Bone marrow (tissue), 2 donors: ENCODE results near the gene KIAA0513.

Source experiments
- DNase-seq, 2 donors: peaks; one replicate each; lab custom pipeline; 2025; lab: John Stamatoyannopoulos, UW

KIAA0513 gene, protein sequence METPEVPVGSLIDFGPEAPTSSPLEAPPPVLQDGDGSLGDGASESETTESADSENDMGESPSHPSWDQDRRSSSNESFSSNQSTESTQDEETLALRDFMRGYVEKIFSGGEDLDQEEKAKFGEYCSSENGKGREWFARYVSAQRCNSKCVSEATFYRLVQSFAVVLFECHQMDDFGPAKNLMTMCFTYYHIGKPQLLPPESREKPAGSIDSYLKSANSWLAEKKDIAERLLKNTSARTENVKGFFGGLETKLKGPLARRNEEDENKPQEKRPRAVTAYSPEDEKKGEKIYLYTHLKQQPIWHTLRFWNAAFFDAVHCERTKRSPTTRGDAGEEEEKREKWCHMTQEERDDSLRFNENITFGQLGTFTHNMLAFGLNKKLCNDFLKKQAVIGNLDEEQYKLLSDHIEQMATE

DNA sequence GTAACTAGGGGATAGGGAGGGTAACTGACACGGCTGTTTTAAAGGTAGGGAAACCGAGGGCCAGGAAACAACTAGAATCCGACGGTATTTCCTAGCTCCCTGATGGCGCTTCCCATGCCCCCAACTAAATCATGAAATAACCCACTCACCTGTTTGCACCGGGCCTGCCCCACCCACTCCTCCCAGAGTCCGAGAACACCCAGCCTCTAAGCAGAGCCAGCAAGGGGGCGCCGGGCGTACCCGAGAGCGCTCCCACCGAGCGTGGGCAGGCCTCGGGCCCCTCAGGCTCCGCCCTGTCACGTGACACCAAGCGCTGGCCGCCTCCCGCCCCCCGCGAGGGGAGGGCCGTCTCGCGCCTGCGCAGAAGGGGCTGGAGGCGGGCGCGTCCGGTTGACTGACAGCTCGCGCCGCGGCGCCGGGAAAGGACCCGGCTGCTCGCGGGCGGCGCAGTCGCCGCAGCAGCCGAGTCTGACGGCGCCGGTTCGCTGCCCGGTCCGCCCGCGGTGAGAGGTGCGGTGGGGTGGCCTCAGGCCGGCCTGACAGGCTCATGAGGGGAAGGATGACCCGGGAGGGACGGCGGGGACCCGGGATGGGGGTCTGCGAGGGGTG lies at the start of gene KIAA0513:
TSS of gene KIAA0513 (plus strand) at position 447 of the 609 bp plus-strand sequence. CDS start 39,277 bp downstream, outside the sequence.
- DNase-seq = peak; percentile 64 to 85

DNA sequence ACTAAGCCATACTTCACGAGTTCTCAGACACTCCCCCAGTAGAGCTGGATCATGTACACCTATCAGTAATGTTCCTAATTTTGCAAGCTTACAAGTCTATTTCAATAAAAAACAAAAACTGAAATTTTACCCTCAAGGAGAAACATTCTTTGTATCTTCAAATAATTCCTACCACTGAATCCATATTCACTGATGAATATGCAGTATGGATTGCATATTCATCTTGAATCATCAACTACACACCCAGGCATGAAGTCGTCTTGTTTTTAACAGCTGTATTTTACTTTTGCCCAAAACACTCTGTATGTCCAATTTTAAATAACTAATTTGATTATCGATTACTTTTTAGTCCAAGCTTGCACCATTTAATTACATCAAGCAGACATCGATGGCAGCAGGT lies 48.1 kb upstream of the KIAA0513 start:
- no peak for DNase-seq

DNA sequence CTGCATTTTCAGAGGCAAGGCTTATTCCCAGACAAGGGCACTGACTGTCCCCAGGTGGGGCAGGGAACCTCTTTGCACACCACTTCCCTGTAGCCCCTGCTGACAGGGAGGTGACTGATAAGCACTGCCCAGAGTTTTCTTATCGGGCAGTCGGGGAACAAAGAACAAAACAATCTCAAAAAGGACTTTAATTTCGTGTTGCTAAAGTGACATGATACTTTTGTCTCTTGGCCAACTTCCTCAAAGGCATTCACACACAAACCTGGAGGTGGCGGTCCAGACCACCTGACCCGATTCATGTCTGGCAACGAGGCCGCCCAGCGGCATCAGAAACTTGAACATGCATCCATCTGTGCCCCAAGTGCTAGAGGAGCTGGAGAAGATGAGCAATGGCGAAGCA lies 45.2 kb upstream of the KIAA0513 start:
- no peak for DNase-seq

DNA sequence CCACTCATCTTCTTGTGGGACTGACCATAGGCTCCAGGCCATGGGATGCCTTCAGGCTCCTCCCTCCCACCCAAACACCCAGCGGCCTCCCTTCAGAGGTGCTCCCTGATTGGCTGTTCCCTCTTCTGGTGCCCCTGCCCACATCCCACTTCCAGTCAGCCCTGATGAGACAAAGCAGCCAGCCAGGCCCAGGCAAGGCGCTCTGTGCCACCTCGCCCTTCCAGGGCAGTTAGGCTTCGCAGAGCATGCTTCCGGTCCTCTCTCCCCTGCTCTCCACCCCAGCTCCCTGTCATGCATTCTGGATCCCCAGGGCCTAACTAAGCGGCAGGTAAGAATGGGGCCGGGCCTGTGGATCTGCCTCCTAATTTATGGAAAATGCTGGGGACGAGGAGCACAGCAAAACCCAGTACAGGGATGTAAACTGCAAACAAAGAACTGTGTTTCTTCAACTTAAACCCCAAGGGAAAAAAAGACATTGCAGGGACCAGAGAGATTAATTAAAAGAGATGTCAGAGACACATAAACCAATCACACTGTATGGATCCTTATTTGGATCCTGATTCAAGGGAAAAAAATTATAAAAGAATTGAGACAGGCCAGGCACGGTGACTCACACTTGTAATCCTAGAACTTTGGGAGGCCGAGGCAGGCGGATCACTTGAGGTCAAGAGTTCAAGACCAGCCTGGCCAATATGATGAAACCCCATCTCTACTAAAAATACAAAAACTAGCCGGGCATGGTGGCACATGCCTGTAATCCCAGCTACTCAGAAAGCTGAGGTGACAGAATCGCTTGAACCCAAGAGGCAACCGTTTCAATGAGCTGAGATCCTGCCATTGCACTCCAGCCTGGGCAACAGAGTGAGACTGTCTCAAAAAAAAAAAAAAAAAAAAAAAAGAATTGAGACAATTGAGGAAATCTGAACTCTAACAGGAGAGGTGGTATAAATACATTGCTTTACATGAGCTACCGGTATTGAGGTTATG lies 42.2 kb upstream of the KIAA0513 start:
- no peak for DNase-seq

DNA sequence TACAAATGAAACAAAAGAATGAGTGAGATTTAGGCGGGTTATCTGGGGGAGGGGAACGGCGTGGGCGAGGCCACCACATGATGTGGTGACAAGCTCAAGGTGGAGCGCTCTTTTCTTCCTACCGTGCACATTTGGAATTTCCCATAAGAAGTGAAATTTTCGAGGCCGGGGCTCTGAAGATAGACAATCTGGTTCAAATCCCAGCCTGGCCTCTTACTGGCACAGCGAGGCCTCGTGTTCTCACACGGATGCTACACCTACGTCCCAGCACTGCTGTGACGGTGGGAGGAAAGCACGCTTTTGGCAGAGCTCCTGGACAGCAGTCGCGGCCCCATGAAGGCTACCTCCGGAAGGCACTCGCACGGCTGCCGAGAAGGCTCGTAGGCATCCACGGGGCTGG lies 41.5 kb upstream of the KIAA0513 start:
- DNase-seq = no peak

DNA sequence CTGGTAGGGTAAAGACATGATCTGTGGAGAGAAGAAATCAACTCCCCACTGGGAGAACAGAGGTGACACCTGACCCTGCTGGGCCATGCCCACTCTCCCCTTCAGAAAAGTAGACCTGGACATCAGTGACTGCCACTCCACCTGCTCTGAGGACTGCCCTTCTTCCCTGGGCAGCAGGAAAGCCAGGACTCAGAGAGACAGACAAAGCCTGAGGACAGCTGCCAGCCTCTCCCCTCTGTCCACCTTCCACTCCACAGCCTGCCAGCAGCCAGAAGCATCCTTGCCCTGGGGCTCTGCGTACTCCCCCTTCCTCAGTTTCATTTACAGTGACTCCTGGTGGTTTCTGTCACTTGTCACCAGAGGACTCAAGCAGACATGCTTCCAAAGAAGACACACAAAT lies 40.7 kb upstream of the KIAA0513 start:
- DNase-seq = no peak

DNA sequence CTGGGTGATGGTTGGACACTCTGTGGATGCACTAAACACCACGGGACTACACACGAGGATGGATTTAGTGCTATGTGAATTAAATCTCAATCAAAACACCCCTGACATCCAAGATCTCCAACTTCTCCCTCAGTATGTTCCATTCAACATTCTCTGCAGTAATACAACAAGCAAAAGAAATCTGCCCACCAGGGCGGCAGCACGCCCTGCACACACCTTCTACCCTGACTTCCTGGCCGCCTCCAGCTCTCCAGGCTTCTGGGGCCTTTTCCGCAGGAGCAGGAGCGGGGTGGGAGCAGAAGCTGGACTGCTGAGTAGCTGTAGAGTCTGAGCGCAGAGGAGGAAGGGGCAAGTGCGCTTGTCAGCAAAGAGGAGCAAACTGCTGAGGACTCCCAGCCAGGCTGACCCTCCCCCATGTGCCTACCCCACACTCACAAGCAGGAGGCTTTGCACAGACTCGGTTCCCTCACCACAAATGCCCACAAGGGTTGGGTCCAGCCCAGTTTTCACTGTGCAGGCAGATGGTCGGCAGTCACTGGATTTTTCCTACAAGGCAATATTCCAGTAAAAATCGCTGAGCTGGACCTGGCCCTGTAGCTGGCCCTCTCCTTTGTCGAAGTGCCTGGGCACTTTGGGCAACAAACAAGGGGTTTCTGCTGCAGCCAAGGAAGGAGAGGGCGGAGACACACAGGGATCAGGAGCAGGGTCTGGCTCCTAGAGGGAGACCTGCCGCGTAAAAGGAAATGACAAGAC lies 39.1 kb upstream of the KIAA0513 start:
- no peak for DNase-seq

DNA sequence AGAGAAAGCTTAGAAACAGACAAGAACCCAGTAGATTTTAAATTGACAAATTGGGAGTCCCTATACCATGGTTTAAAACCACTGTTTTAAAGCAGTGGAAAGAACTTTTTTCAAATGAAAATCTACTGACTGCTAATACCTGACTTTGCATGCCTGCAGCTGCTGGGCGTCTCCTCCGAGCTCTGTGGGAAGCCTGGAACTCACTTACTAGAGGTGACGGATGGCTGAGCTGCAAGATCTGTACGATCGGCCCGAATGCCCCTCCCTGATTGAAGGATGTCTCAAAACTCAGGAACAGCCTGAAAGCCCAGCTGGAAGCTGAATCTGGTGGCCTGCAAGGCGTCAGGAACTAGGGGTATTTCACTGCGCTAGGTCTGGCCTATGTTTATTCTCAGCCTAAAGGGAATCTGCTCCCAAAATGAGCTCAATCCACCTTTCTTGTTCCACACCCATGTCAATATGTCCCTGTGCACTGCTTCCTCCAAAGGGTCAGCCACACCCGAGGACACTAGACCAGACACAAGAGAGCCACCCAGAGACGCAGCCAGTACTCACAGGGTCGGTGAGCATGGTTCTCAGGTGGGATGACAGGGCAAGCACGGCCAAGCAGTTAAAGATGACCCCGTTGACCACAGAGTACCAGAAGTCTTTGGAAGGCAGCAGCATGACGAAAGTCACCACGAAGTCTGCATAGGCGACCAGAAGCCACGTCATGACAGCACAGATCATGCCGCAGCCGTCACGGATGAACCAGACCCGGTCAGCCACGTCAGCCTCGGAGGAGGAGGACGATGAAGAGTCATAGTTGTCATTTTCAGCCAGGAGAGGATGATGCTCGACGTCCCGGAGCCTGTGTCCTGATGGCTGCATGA lies 37.6 kb upstream of the KIAA0513 start:
- DNase-seq = no peak

DNA sequence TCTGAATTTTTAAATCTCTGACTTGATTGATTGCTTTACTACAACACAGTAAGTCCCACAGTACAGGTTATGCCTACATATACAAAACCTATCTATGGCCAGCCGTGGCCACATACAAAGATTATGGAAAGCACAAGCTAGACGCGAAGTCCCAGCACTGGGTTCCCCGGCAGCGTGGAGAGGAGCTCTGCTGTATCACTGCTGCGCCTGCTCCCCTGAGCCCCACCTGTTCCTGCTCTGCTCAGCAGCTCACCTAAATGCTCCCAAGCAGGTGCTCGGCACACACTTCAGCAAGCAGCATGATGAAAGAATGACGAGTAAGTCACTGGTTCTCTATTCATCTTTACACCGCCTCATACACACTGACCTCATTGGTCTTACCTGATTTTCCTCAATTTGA lies 36.8 kb upstream of the KIAA0513 start:
- no peak for DNase-seq

DNA sequence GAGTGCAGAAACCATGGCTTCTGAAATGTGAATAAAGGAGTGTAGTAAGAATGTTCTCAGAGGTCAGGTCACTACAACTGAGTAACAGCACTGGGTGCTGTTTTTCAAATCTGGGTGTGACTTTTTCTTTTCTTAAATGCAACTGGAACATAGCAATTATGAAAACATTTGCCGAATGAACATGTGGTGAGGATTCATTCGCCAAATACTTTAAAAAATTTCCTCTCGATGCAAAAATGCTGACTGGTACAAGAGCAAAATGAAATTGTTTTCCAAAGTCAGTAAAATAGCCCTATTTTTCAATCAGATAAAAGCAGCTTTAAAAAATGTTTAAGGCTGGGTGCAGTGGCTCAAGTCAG lies 34.9 kb upstream of the KIAA0513 start:
- DNase-seq = no peak

DNA sequence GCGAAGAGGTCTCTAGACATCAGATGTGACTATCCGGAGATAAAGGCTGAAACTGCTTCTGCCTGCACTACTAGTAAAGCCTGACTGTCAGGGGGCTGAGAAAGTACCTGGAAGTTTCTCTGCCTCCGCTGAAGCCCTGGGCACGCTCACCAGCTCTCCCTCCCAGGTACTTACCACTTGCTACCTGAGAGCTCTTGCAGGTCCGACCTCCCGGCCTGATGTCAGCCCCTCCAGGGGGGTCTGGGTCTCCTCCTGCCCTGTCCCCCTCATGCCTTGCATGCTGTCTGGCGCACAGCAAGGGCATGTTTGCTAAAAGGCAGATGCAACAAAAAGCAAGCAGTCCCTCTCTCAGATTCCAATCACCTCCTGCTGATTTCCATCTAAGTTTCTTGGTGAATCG lies 33.7 kb upstream of the KIAA0513 start:
- no peak for DNase-seq

DNA sequence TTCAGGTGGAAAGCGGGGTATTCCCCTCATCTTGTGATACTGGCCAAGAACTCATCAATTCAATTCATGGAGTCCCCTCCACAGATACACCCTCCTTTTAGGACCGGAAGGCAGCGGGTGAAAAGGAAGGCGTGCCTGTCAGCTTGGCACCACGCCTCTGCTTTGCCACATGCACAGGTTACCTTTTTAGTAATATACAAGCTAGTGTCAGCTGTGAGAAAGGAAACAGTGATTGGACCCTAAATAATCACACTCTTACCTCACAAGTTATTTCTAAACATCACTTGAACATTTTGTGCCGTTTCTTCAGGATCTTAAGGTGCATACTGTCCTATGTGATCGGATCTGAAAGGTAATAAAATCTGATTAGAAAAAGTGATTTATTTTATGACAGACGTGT lies 31.9 kb upstream of the KIAA0513 start:
- DNase-seq = no peak

DNA sequence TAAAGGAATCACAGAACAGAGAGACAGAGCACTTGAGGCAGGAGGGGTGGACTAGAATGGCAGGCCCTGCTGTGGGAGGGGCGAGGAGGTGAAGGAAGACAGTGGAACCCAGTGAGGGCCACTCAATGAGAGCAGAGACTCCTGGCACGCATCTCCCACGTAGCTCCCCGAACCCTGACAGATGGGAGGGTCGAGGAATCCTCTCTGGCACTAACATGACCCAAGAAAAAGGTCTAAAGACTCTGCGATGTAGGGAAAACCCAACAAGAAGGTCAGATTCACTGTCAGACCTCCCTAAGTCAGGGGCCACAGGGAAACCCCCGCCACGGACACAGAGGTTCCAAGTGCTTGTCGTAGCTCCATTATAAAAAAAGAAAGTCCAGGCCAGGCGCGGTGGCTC lies 31.2 kb upstream of the KIAA0513 start:
- DNase-seq = no peak

DNA sequence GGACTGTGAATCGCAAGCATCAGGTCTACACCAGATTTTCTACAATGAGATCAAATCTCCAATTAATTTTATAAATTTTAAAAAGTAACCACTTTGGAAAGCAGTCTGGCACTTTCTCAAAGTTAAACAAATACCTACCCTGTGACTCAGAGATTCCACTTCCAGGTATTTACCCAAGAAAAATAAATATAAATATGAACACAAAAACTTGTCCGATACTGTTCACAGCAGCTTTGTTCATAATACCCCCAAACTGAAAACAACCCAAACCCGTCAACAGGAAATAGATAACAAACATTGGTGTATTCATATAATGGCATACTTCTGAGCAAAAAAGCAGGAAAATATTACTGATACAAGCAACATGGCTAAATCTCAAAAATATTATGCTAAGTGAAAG lies 28.4 kb upstream of the KIAA0513 start:
- no peak for DNase-seq

DNA sequence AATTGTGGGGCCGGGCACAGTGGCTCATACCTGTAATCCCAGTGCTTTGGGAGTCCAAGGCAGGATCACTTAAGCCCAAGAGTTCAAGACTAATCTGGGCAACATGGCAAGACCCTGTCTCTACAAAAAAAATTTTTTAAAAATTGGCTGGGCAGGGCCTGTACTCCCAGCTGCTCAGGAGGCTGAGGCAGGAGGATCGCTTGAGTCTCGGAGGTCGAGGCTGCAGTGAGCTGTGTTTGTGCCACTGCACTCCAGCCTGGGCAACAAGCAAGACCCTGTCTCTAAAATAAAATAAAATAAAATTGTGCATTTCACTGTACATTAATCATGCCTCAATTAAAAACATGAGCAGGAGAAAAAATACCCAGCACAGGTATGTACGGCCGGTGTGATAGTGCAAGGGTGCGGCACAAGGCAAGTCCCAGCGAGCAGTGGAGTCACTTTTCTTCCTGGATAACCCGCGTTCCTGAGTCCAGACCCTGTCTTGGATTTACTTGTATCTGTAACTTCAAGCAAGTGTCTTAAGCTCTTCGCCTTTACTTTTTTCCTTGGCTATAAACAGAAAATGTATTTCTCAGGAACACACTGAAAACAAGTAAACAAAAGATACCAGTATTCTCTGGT lies 27.6 kb upstream of the KIAA0513 start:
- DNase-seq = no peak

DNA sequence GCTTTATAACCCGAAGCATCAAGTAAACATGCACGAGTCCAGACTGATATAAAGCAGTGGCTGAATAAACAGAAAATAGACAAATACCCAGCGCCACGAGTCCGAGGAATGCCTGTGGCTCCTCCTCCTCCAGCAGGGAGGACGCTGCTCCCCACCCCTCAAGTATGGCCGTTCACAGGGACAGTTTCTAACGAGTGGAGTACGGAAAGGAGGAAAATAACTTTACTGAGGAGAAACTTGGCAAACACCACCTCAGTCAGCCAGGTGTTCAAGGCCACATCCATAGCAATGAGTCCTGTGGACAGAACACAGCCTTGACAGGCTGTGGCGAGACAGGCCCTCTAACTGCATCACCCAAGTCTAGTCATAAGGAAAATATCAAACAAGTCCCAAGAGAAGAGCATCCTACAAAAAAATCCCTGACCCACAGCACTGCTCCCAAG lies 25.5 kb upstream of the KIAA0513 start:
- DNase-seq = no peak

DNA sequence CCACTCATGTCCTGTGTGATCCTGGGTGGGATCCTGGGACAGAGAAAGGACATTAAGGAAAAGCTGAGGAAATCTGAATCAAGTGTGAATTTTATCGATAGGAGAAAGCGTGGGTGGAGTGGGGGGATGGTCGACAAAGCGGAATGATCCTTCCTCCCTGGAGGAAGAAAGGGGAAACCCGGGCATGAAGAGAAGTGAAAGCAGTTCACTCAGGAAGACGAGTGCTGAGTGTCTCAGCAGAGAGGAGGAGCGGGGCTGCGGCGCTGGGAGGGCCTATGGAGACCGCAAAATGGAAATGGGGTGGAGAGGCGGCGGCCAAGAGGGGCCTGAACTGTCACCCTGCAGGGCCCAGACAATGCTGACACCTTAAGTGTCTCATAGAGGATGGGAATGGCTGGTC lies 25.0 kb upstream of the KIAA0513 start:
- DNase-seq = peak; percentile 22 to 32

DNA sequence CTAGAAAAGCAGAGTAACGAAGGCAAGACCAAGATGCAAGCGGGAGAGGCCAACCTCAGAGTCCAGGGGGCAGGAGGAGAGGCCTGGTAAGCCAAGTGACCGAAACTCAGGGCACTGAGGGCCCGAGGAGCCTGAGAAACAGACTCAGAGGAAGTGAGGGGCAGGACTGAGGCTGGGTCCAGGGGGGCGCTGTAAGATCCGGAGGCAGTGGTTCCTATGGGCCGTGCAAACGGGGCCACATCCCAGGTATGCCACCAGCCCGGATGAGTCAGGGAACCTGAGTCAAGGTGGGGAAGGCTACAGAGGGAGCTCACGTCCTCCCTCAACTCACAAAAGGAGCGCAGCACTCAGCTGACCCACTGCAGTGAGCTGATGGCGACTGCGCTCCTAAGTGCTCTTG lies 24.5 kb upstream of the KIAA0513 start:
- DNase-seq = no peak

DNA sequence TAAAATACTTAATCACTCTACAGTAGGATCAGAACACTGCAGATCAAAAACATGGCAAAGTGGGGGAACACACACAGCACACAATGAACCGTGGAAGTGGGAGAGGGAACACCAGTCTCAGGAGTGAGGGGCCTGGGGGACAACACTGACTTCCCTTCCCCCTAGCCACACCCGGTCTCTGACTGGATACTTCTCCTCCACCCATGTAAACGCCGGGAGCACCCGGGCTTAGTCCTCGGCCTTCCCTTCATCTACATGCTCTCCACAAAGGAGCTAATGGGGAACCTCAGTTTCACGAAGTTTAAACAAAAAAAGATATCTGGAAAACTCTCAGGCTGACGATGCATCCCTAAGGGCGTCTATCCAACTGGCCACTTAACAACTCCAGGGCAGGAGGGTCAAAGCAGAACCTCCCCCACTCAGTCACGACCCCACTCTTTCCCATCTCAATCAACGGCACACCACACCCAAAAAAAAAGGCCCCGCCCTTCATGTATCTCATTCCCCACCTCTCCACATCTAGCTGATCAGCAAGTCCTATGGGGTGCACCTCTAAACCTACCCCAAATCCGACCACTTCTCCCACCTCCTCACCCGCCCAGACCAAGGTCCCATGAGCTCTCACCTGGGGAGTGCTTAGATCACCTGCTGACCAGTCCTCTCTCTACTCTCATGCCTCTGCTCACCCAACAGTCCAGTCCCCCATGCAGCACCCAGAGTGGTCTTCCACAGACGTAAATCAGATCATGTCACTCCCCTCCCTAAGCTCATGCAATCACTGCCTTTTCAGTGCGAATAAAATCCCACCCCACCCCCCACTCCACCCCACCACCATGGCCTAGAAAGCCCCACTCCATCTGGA lies 23.6 kb upstream of the KIAA0513 start:
- DNase-seq = no peak
